Progenitor cell of endocrine pancreas (in vitro differentiated cells): ENCODE results near the gene SSH2. TPM values are rescaled to one million over a fixed set of nuclear protein-coding genes. Genes with fewer than 3 reads are reported as not detected.

Experiments
- DNase-seq: peaks from one replicate; pipeline ENCODE4 v3.0.0; 2021; ENCODE audit warnings: low spot score; ENCODE audit not compliant: unreplicated experiment
- H3K27ac Mint-ChIP-seq: 2 replicates; pipeline ENCODE4 v1.8.0; 2021; ENCODE audit warnings: mild to moderate bottlenecking, moderate library complexity, mixed read lengths
- H3K27me3 Mint-ChIP-seq: 2 replicates; pipeline ENCODE4 v1.8.0; 2021; ENCODE audit warnings: mixed read lengths
- H3K36me3 Mint-ChIP-seq: 2 replicates; pipeline ENCODE4 v1.8.0; 2022; ENCODE audit warnings: mixed read lengths; ENCODE audit not compliant: insufficient read depth
- H3K4me1 Mint-ChIP-seq: 2 replicates; pipeline ENCODE4 v1.8.0; 2021; ENCODE audit warnings: low read depth, mixed read lengths
- H3K4me3 Mint-ChIP-seq: 2 replicates; pipeline ENCODE4 v1.8.0; 2021; ENCODE audit warnings: low read depth, mild to moderate bottlenecking, moderate library complexity, mixed read lengths
- H3K9me3 Mint-ChIP-seq: 2 replicates; pipeline ENCODE4 v1.8.0; 2021; ENCODE audit warnings: low read depth, mixed read lengths
- total RNA-seq: library from RNA; stranded (reverse); gene quantifications from 2 replicates; pipeline ENCODE4 v1.2.1, GENCODE V29; 2021
- TF ChIP-seq, protein P1 (sequence below): fragments of 200-600 bp; sonication (generic); IDR thresholded peaks from one replicate; pipeline ENCODE4 v1.5.0; 2021; ENCODE audit warnings: antibody characterized with exemption, mild to moderate bottlenecking; ENCODE audit not compliant: unreplicated experiment

Gene SSH2
- total RNA-seq, 1 donor from 2014 or later = 20.7 TPM

DNA sequence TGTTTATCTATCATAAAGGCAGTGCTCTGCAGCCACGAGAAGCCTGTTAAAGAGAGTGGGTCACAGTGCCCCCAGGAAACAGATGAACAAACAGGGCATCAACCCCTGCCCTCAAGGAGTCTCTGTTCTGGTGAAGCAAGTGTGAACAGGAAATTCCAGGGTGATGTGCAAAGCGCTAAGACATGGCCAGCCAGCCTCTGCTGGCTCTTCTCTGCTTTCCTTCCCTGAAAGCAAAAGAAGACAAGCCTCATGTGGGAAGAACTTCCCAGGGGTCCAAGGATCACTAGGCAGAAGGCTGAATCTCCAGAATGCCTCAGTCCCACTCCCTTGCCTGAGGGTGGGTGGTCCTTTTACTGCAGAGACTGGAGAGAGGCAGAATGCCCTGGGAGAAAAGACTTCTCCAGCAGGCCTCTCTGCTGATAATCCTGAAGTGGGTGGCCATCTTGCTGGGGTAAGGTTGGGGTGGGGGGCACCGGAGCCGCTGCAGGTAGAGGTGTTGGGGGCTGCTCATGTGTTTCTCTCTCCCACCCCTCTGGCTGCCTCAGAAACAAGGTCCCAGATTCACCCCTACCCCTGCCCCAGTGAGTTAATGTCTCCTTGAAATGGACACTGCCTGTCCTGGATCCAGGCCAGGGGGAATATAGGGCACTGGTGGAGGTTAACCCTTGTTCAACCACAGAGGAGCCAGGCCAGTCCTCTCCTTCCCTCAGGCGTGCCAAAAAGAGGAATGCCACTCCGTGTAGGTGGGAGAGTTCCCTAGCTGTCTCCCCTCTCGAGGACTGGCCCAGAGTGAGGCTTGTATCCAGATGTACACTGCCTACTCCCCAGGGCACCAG is 334.7 kb downstream of the SSH2 start:
- Mint-ChIP-seq H3K27me3 (peaks cover 7% of the 10 kb centered on the region), H3K4me1 (peaks cover 15% of the 10 kb centered on the region), H3K9me3 (no peaks in the 10 kb centered on the region), H3K4me3 (no peak overlapping the region), H3K36me3 (no peaks in the 10 kb centered on the region), H3K27ac (no peak overlapping the region)
- DNase-seq = no peak
- TF ChIP-seq, protein P1, sequence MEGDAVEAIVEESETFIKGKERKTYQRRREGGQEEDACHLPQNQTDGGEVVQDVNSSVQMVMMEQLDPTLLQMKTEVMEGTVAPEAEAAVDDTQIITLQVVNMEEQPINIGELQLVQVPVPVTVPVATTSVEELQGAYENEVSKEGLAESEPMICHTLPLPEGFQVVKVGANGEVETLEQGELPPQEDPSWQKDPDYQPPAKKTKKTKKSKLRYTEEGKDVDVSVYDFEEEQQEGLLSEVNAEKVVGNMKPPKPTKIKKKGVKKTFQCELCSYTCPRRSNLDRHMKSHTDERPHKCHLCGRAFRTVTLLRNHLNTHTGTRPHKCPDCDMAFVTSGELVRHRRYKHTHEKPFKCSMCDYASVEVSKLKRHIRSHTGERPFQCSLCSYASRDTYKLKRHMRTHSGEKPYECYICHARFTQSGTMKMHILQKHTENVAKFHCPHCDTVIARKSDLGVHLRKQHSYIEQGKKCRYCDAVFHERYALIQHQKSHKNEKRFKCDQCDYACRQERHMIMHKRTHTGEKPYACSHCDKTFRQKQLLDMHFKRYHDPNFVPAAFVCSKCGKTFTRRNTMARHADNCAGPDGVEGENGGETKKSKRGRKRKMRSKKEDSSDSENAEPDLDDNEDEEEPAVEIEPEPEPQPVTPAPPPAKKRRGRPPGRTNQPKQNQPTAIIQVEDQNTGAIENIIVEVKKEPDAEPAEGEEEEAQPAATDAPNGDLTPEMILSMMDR = no peak

- no peaks in the 10 kb centered on the region for H3K36me3 Mint-ChIP-seq
- peaks cover 7% of the 10 kb centered on the region for H3K27me3 Mint-ChIP-seq
- no peaks in the 10 kb centered on the region for H3K9me3 Mint-ChIP-seq
- peak overlapping the region; percentile 75 for H3K4me3 Mint-ChIP-seq
- peaks cover 20% of the 10 kb centered on the region for H3K4me1 Mint-ChIP-seq
- no peak for DNase-seq
- no peak overlapping the region for H3K27ac Mint-ChIP-seq
- TF ChIP-seq, protein P1 = no peak
Observed at GRCh38 chr17:29594519-29595090, 335.4 kb downstream of the SSH2 start.

GRCh38 chr17:29593591-29594518 is 336.2 kb downstream of the SSH2 start:
- H3K27ac Mint-ChIP-seq = no peak overlapping the region
- H3K9me3 Mint-ChIP-seq = no peaks in the 10 kb centered on the region
- TF ChIP-seq, protein P1 = peak; percentile 20
- peak overlapping the region; percentile 75 for H3K4me3 Mint-ChIP-seq
- DNase-seq = no peak
- no peaks in the 10 kb centered on the region for H3K27me3 Mint-ChIP-seq
- H3K36me3 Mint-ChIP-seq = no peaks in the 10 kb centered on the region
- peaks cover 20% of the 10 kb centered on the region for H3K4me1 Mint-ChIP-seq

DNA sequence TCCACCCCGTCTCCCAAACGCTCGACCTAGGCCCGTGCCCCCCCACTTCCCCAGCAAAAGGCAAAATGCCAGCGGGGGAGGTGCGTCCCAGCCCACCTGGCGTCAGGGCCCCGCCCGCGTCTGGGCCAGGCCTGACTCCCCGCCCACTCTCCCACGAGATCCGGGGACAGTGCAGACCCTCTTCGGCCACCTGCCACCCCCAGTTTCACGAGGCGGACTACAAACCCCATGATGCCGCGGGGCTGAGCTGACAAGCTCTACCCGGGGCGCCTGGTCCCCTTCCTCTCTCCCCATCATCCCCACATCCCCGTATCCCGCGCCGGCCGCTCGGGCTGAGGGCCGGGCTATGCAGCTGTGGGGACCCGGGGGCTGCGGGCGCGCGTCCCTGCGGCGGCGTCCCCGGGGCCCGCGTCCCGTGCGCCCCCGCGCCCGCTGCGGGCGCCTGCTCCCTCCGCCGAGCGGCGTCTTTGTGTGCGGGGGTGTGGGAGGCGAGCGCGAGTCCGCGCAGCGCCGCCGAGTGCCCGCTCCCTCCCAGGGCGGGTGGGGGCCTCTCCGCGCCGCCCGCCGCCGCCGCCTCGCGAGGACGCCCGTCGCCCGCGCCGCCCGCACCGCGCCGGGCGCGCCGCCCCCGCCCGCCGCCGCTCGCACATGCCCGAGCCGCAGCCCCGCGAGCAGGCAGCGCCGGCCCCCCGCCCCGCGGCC is 337.0 kb downstream of the SSH2 start, which contains the start of gene ANKRD13B:
TSS of gene ANKRD13B (plus strand) at position 283 of the 702 bp plus-strand sequence. CDS start 490 bp downstream, outside the sequence.
- Mint-ChIP-seq H3K4me3 (peak within 1 kb of the TSS; percentile 75), H3K27me3 (no peaks in the 10 kb centered on the region), H3K27ac (peak within 1 kb of the TSS; percentile 95), H3K9me3 (no peaks in the 10 kb centered on the region), H3K36me3 (no peaks in the 10 kb centered on the region), H3K4me1 (peaks cover 24% of the 10 kb centered on the region)
- no peak for DNase-seq
- TF ChIP-seq, protein P1 = no peak
